ENCODE results near the gene BRME1. TPM values are rescaled to one million over a fixed set of nuclear protein-coding genes. Genes with fewer than 3 reads are reported as not detected.

BRME1 gene
- polyA plus RNA-seq, 3 donors, result 0.05 to 0.28 TPM; not detected in 1

- H3K27ac ChIP-seq (ENCODE audit: low read depth in 1 of 2, low read length in 2 of 2), result peak overlapping the region; percentile 85 to 96
- no peaks in the 10 kb centered on the region for H4K20me1 ChIP-seq (ENCODE audit: insufficient read depth, low read length)
- 4% methylated on average over 8 of the region's 11 CpGs for WGBS (ENCODE audit: insufficient coverage)
- TF ChIP-seq CTCF (IDR thresholded peaks at IDR 0.05), result no peak
- Mint-ChIP-seq H3K27ac (peak overlapping the region; percentile 98 to 100 (median 100)), H3K36me3 (peaks cover 6 to 9% of the 10 kb centered on the region in 2 donors), H3K9me3 (peaks cover 0 to 10% (median 4%) of the 10 kb centered on the region in 7 donors), H3K4me1 (peaks cover 37% of the 10 kb centered on the region), H3K27me3 (ENCODE audit: low read depth in 3 of 3) (peaks cover 20 to 34% (median 25%) of the 10 kb centered on the region in 3 donors), H3K4me3 (peak overlapping the region; percentile 96 to 99)
- H3K4me2 ChIP-seq (replicated peaks; ENCODE audit: extremely low read depth, low read length, poor library complexity, severe bottlenecking), result peak overlapping the region; percentile 70
- peaks cover 0 to 9% of the 10 kb centered on the region in 2 donors for H3K9me3 ChIP-seq (replicated peaks in 1 of 2; ENCODE audit: control insufficient read depth in 1 of 2, insufficient read depth in 1 of 2, low read length in 2 of 2)
- H3K4me1 ChIP-seq (ENCODE audit: control insufficient read depth in 1 of 2, insufficient read depth in 2 of 2, low read length in 2 of 2), result peaks cover 26 to 45% of the 10 kb centered on the region in 2 donors
- no peaks in the 10 kb centered on the region for H3K36me3 ChIP-seq (replicated peaks in 1 of 2; ENCODE audit: control insufficient read depth in 1 of 2, insufficient read depth in 2 of 2, low read length in 2 of 2)
- intact Hi-C loops (cut with micrococcal nuclease), result loop anchor here (1.0 to 5.0 kb wide), 4 partner anchors 10 to 74 kb away; no protein-coding TSS in a partner anchor
- H3K4me3 ChIP-seq (replicated peaks in 1 of 3; ENCODE audit: low read depth in 2 of 3, low read length in 3 of 3), result peak overlapping the region; percentile 25 to 68 (median 50)
- DNase-seq, result peak in 2 of 3 donors; percentile 60 to 79
- H3K9ac ChIP-seq (ENCODE audit: insufficient read depth, low read length, poor library complexity, severe bottlenecking), result peak overlapping the region; percentile 91
- H3K27me3 ChIP-seq (ENCODE audit: control insufficient read depth in 2 of 2, insufficient read depth in 2 of 2, low read length in 2 of 2), result peaks cover 12 to 21% of the 10 kb centered on the region in 2 donors
- peak overlapping the region; percentile 30 for H2AFZ ChIP-seq (ENCODE audit: insufficient read depth, low read depth, low read length, poor library complexity, severe bottlenecking)
- no peaks in the 10 kb centered on the region for H3K79me2 ChIP-seq (ENCODE audit: insufficient read depth, low read length)
Observed at GRCh38 chr19:13861392-13861713, 44.6 kb downstream of the BRME1 start.

GRCh38 chr19:13860679-13861391 is 45.1 kb downstream of the BRME1 start:
- peaks cover 33% of the 10 kb centered on the region for H3K4me1 Mint-ChIP-seq
- intact Hi-C loops (cut with micrococcal nuclease), result loop anchor here (1.0 to 5.0 kb wide), 4 partner anchors 10 to 74 kb away; no protein-coding TSS in a partner anchor
- peaks cover 0 to 4% of the 10 kb centered on the region in 2 donors for H3K9me3 ChIP-seq (replicated peaks in 1 of 2; ENCODE audit: control insufficient read depth in 1 of 2, insufficient read depth in 1 of 2, low read length in 2 of 2)
- peak overlapping the region; percentile 30 for H2AFZ ChIP-seq (ENCODE audit: insufficient read depth, low read depth, low read length, poor library complexity, severe bottlenecking)
- H3K27me3 Mint-ChIP-seq (ENCODE audit: low read depth in 3 of 3), result peaks cover 15 to 29% (median 20%) of the 10 kb centered on the region in 3 donors
- H3K79me2 ChIP-seq (ENCODE audit: insufficient read depth, low read length), result no peaks in the 10 kb centered on the region
- H3K36me3 Mint-ChIP-seq, result peaks cover 3 to 7% of the 10 kb centered on the region in 2 donors
- no peak for DNase-seq
- peak overlapping the region; percentile 91 for H3K9ac ChIP-seq (ENCODE audit: insufficient read depth, low read length, poor library complexity, severe bottlenecking)
- peaks cover 0 to 8% (median 4%) of the 10 kb centered on the region in 7 donors for H3K9me3 Mint-ChIP-seq
- H3K27ac ChIP-seq (ENCODE audit: low read depth in 1 of 2, low read length in 2 of 2), result peak overlapping the region; percentile 85 to 96
- peak overlapping the region in 2 of 3 experiments; percentile 25 to 68 for H3K4me3 ChIP-seq (replicated peaks in 1 of 3; ENCODE audit: low read depth in 2 of 3, low read length in 3 of 3)
- peak overlapping the region; percentile 98 to 100 (median 100) for H3K27ac Mint-ChIP-seq
- H3K36me3 ChIP-seq (replicated peaks in 1 of 2; ENCODE audit: control insufficient read depth in 1 of 2, insufficient read depth in 2 of 2, low read length in 2 of 2), result no peaks in the 10 kb centered on the region
- peak overlapping the region; percentile 70 for H3K4me2 ChIP-seq (replicated peaks; ENCODE audit: extremely low read depth, low read length, poor library complexity, severe bottlenecking)
- 86% methylated on average over 10 of the region's 13 CpGs for WGBS (ENCODE audit: insufficient coverage)
- peaks cover 21 to 40% of the 10 kb centered on the region in 2 donors for H3K4me1 ChIP-seq (ENCODE audit: control insufficient read depth in 1 of 2, insufficient read depth in 2 of 2, low read length in 2 of 2)
- no peaks in the 10 kb centered on the region for H4K20me1 ChIP-seq (ENCODE audit: insufficient read depth, low read length)
- H3K4me3 Mint-ChIP-seq, result peak overlapping the region; percentile 96 to 99
- peaks cover 8 to 16% of the 10 kb centered on the region in 2 donors for H3K27me3 ChIP-seq (ENCODE audit: control insufficient read depth in 2 of 2, insufficient read depth in 2 of 2, low read length in 2 of 2)
- TF ChIP-seq CTCF (IDR thresholded peaks at IDR 0.05), result no peak

All from CD14-positive monocyte (primary cell).